DOHH2 (cell line): ENCODE measurements around the gene PDZRN4.

Experiments
- H3F3A ChIP-seq: fragments of 200-600 bp; sonication (generic), shearing (Covaris generic); 2 replicates; pipeline ENCODE4 v1.6.0; 2016; ENCODE audit warnings: antibody characterized with exemption, mild to moderate bottlenecking; ENCODE audit not compliant: control insufficient read depth, insufficient read depth
- H3K27ac ChIP-seq: fragments of 200-600 bp; sonication (generic); 2 replicates; pipeline ENCODE4 v1.5.1; 2014; ENCODE audit warnings: low read depth, mild to moderate bottlenecking, low read length, moderate library complexity
- H3K27me3 ChIP-seq: fragments of 200-600 bp; sonication (generic); 2 replicates; pipeline ENCODE4 v1.6.1; 2014; ENCODE audit warnings: mild to moderate bottlenecking, low read length, mixed read lengths; ENCODE audit not compliant: control insufficient read depth
- H3K36me3 ChIP-seq: fragments of 200-600 bp; sonication (generic); 2 replicates; pipeline ENCODE4 v1.6.1; 2014; ENCODE audit warnings: mild to moderate bottlenecking, low read length, moderate library complexity, mixed read lengths; ENCODE audit not compliant: control insufficient read depth
- H3K4me1 ChIP-seq: fragments of 200-600 bp; sonication (generic); 2 replicates; pipeline ENCODE4 v1.6.1; 2014; ENCODE audit warnings: mild to moderate bottlenecking, low read length, mixed read lengths; ENCODE audit not compliant: control insufficient read depth
- H3K4me2 ChIP-seq: fragments of 200-600 bp; sonication (generic); 2 replicates; pipeline ENCODE4 v1.6.0; 2014; ENCODE audit warnings: mild to moderate bottlenecking, low read length, moderate library complexity
- H3K4me3 ChIP-seq: fragments of 200-600 bp; sonication (generic); 2 replicates; pipeline ENCODE4 v1.5.1; 2014; ENCODE audit warnings: mild to moderate bottlenecking, low read length, mixed read lengths
- H3K79me2 ChIP-seq: fragments of 200-600 bp; sonication (generic); 2 replicates; pipeline ENCODE4 v1.6.1; 2014; ENCODE audit warnings: mild to moderate bottlenecking, low read length, mixed read lengths; ENCODE audit not compliant: control insufficient read depth
- H3K9me2 ChIP-seq: fragments of 200-600 bp; sonication (generic); replicated peaks from 2 replicates; pipeline ENCODE4 v1.6.1; 2014; ENCODE audit warnings: mild to moderate bottlenecking, low read length, mixed read lengths; ENCODE audit not compliant: control insufficient read depth
- H3K9me3 ChIP-seq: fragments of 200-600 bp; sonication (generic); 2 replicates; pipeline ENCODE4 v1.6.1; 2014; ENCODE audit warnings: antibody characterized with exemption, low read length, mixed read lengths; ENCODE audit not compliant: control insufficient read depth, insufficient read depth
- H4K20me1 ChIP-seq: fragments of 200-600 bp; sonication (generic); 2 replicates; pipeline ENCODE4 v1.6.0; 2014; ENCODE audit warnings: low read depth, mild to moderate bottlenecking, antibody characterized with exemption, low read length, moderate library complexity; ENCODE audit not compliant: control insufficient read depth, insufficient read depth
- CTCF ChIP-seq: fragments of 200-600 bp; sonication (generic); IDR thresholded peaks from one replicate; pipeline ENCODE4 v1.5.1; 2014; ENCODE audit warnings: antibody characterized with exemption, mild to moderate bottlenecking, low read depth, low read length; ENCODE audit not compliant: poor library complexity, severe bottlenecking
- EZH2phosphoT487 ChIP-seq: fragments of 200-600 bp; sonication (generic); IDR thresholded peaks from 2 replicates; pipeline ENCODE4 v1.6.1; 2017; ENCODE audit warnings: borderline replicate concordance, mild to moderate bottlenecking, antibody characterized with exemption, low read length, moderate library complexity, mixed read lengths

The PDZRN4 gene

GRCh38 chr12:41348198-41348597 is 160.1 kb downstream of the PDZRN4 start:
- no peaks in the 10 kb centered on the region for H3F3A ChIP-seq
- H3K9me2 ChIP-seq: no peaks in the 10 kb centered on the region
- no peaks in the 10 kb centered on the region for H3K27me3 ChIP-seq
- H3K4me2 ChIP-seq: no peak overlapping the region
- no peak overlapping the region for H3K4me3 ChIP-seq
- no peaks in the 10 kb centered on the region for H3K36me3 ChIP-seq
- no peaks in the 10 kb centered on the region for H3K9me3 ChIP-seq
- no peak overlapping the region for H3K27ac ChIP-seq
- no peaks in the 10 kb centered on the region for H3K79me2 ChIP-seq
- H4K20me1 ChIP-seq: no peaks in the 10 kb centered on the region
- TF ChIP-seq EZH2phosphoT487 (no peak), CTCF (no peak)
- no peaks in the 10 kb centered on the region for H3K4me1 ChIP-seq

- no peaks in the 10 kb centered on the region for H3F3A ChIP-seq
- H3K9me3 ChIP-seq: no peaks in the 10 kb centered on the region
- H3K27me3 ChIP-seq: no peaks in the 10 kb centered on the region
- no peaks in the 10 kb centered on the region for H3K36me3 ChIP-seq
- H3K4me2 ChIP-seq: no peak overlapping the region
- no peaks in the 10 kb centered on the region for H3K9me2 ChIP-seq
- TF ChIP-seq EZH2phosphoT487: no peak
- no peak for TF ChIP-seq CTCF
- H3K27ac ChIP-seq: no peak overlapping the region
- H3K79me2 ChIP-seq: no peaks in the 10 kb centered on the region
- no peak overlapping the region for H3K4me3 ChIP-seq
- H4K20me1 ChIP-seq: no peaks in the 10 kb centered on the region
- no peaks in the 10 kb centered on the region for H3K4me1 ChIP-seq
Observed at GRCh38 chr12:41356181-41356580, 168.1 kb downstream of the PDZRN4 start.

- no peak overlapping the region for H3K4me2 ChIP-seq
- TF ChIP-seq EZH2phosphoT487 (no peak), CTCF (no peak)
- no peaks in the 10 kb centered on the region for H3K9me3 ChIP-seq
- H3K36me3 ChIP-seq: no peaks in the 10 kb centered on the region
- no peak overlapping the region for H3K27ac ChIP-seq
- no peaks in the 10 kb centered on the region for H3K9me2 ChIP-seq
- no peaks in the 10 kb centered on the region for H4K20me1 ChIP-seq
- H3K79me2 ChIP-seq: no peaks in the 10 kb centered on the region
- no peaks in the 10 kb centered on the region for H3K4me1 ChIP-seq
- H3K4me3 ChIP-seq: no peak overlapping the region
- H3F3A ChIP-seq: no peaks in the 10 kb centered on the region
- H3K27me3 ChIP-seq: no peaks in the 10 kb centered on the region
Observed at GRCh38 chr12:41361738-41362137, 173.6 kb downstream of the PDZRN4 start.

GRCh38 chr12:41362510-41362909 is 174.4 kb downstream of the PDZRN4 start:
- Histone ChIP-seq H3K79me2 (no peaks in the 10 kb centered on the region), H3K4me2 (no peak overlapping the region), H3K9me3 (no peaks in the 10 kb centered on the region), H3K4me3 (no peak overlapping the region), H4K20me1 (no peaks in the 10 kb centered on the region), H3F3A (no peaks in the 10 kb centered on the region), H3K4me1 (no peaks in the 10 kb centered on the region), H3K36me3 (no peaks in the 10 kb centered on the region), H3K27ac (no peak overlapping the region), H3K9me2 (no peaks in the 10 kb centered on the region), H3K27me3 (no peaks in the 10 kb centered on the region)
- no peak for TF ChIP-seq EZH2phosphoT487
- TF ChIP-seq CTCF: no peak
